ENCODE measurements around the gene LRRC58. TPM values are rescaled to one million over a fixed set of nuclear protein-coding genes. Genes with fewer than 3 reads are reported as not detected.
"Not testable (repeated sequence)": the region's sequence is repeated elsewhere in the genome, so short reads cannot be mapped to it uniquely, and the experiment has no call there.

The LRRC58 gene
- total and polyA plus RNA-seq, 2 experiments from 2014 or later, result 8.8 to 34.7 TPM

- H3K4me1 ChIP-seq (ENCODE audit: insufficient read depth), result no peaks in the 10 kb centered on the region
- H3K27ac ChIP-seq, result no peak overlapping the region
- no peak overlapping the region for H2AFZ ChIP-seq
- no peaks in the 10 kb centered on the region for H4K20me1 ChIP-seq (ENCODE audit: insufficient read depth, poor library complexity, severe bottlenecking)
- 85% methylated on average over 4 of the region's 4 CpGs for WGBS (ENCODE audit: low lambda C conversion rate, missing lambda C conversion rate)
- no peak for DNase-seq (ENCODE audit: low spot score)
- H3K79me2 ChIP-seq, result no peaks in the 10 kb centered on the region
- no peaks in the 10 kb centered on the region for H3K9me2 ChIP-seq (replicated peaks; ENCODE audit: insufficient read depth)
- no peaks in the 10 kb centered on the region for H3K27me3 ChIP-seq
- H3K36me3 ChIP-seq (replicated peaks; ENCODE audit: insufficient read depth, low read depth), result peaks cover 4% of the 10 kb centered on the region
- H3K4me2 ChIP-seq, result no peak overlapping the region
- H3K4me3 ChIP-seq, result no peak overlapping the region
- TF ChIP-seq EZH2phosphoT487 (IDR thresholded peaks at IDR 0.05; ENCODE audit: low read depth, severe bottlenecking, unreplicated experiment) (no peak), CTCF (IDR thresholded peaks at IDR 0.05; ENCODE audit: poor library complexity) (no peak), EZH2 (IDR thresholded peaks at IDR 0.05; ENCODE audit: borderline replicate concordance) (no peak)
- no peaks in the 10 kb centered on the region for H3K9me3 ChIP-seq (ENCODE audit: low read depth)
Observed at GRCh38 chr3:120393243-120393642, 44.1 kb upstream of the LRRC58 start.

GRCh38 chr3:120382941-120383447, 33.8 kb upstream of the LRRC58 start:
- Histone ChIP-seq H3K36me3 (replicated peaks; ENCODE audit: insufficient read depth, low read depth) (no peaks in the 10 kb centered on the region), H3K27me3 (no peaks in the 10 kb centered on the region), H2AFZ (no peak overlapping the region), H3K4me2 (no peak overlapping the region), H3K27ac (no peak overlapping the region), H3K9me3 (ENCODE audit: low read depth) (no peaks in the 10 kb centered on the region), H3K79me2 (no peaks in the 10 kb centered on the region), H3K9me2 (replicated peaks; ENCODE audit: insufficient read depth) (no peaks in the 10 kb centered on the region), H3K4me1 (ENCODE audit: insufficient read depth) (no peaks in the 10 kb centered on the region), H4K20me1 (ENCODE audit: insufficient read depth, poor library complexity, severe bottlenecking) (no peaks in the 10 kb centered on the region), H3K4me3 (no peak overlapping the region)
- WGBS (ENCODE audit: low lambda C conversion rate, missing lambda C conversion rate), result 85% methylated on average over 2 of the region's 2 CpGs
- no peak for DNase-seq (ENCODE audit: low spot score)
- no peak for TF ChIP-seq EZH2phosphoT487 (IDR thresholded peaks at IDR 0.05; ENCODE audit: low read depth, severe bottlenecking, unreplicated experiment)
- no peak for TF ChIP-seq CTCF (IDR thresholded peaks at IDR 0.05; ENCODE audit: poor library complexity)

GRCh38 chr3:120381503-120381902, 32.3 kb upstream of the LRRC58 start:
- Histone ChIP-seq H3K27me3 (no peaks in the 10 kb centered on the region), H3K4me1 (ENCODE audit: insufficient read depth) (no peaks in the 10 kb centered on the region), H3K9me2 (replicated peaks; ENCODE audit: insufficient read depth) (no peaks in the 10 kb centered on the region), H3K9me3 (ENCODE audit: low read depth) (no peaks in the 10 kb centered on the region), H3K4me2 (no peak overlapping the region), H3K36me3 (replicated peaks; ENCODE audit: insufficient read depth, low read depth) (no peaks in the 10 kb centered on the region), H3K27ac (no peak overlapping the region), H2AFZ (no peak overlapping the region), H4K20me1 (ENCODE audit: insufficient read depth, poor library complexity, severe bottlenecking) (no peaks in the 10 kb centered on the region), H3K79me2 (no peaks in the 10 kb centered on the region), H3K4me3 (no peak overlapping the region)
- TF ChIP-seq EZH2phosphoT487 (IDR thresholded peaks at IDR 0.05; ENCODE audit: low read depth, severe bottlenecking, unreplicated experiment), result no peak
- no peak for TF ChIP-seq EZH2 (IDR thresholded peaks at IDR 0.05; ENCODE audit: borderline replicate concordance)
- TF ChIP-seq CTCF (IDR thresholded peaks at IDR 0.05; ENCODE audit: poor library complexity), result no peak
- 91% methylated on average over 2 of the region's 2 CpGs for WGBS (ENCODE audit: low lambda C conversion rate, missing lambda C conversion rate)
- no peak for DNase-seq (ENCODE audit: low spot score)

GRCh38 chr3:120377948-120378347, 28.8 kb upstream of the LRRC58 start:
- not testable (repeated sequence) for H3K36me3 ChIP-seq (replicated peaks; ENCODE audit: insufficient read depth, low read depth); H3K27me3 ChIP-seq; H3K4me1 ChIP-seq (ENCODE audit: insufficient read depth); H3K9me3 ChIP-seq (ENCODE audit: low read depth); H3K4me2 ChIP-seq; DNase-seq (ENCODE audit: low spot score); H3K79me2 ChIP-seq; H3K27ac ChIP-seq; H2AFZ ChIP-seq; H3K9me2 ChIP-seq (replicated peaks; ENCODE audit: insufficient read depth); H3K4me3 ChIP-seq; H4K20me1 ChIP-seq (ENCODE audit: insufficient read depth, poor library complexity, severe bottlenecking)
- WGBS (ENCODE audit: low lambda C conversion rate, missing lambda C conversion rate), result 43% methylated on average over 5 of the region's 12 CpGs

All from hepatocyte (in vitro differentiated cells).